Measurements from ENCODE around the gene ANKRD13A.

DNA sequence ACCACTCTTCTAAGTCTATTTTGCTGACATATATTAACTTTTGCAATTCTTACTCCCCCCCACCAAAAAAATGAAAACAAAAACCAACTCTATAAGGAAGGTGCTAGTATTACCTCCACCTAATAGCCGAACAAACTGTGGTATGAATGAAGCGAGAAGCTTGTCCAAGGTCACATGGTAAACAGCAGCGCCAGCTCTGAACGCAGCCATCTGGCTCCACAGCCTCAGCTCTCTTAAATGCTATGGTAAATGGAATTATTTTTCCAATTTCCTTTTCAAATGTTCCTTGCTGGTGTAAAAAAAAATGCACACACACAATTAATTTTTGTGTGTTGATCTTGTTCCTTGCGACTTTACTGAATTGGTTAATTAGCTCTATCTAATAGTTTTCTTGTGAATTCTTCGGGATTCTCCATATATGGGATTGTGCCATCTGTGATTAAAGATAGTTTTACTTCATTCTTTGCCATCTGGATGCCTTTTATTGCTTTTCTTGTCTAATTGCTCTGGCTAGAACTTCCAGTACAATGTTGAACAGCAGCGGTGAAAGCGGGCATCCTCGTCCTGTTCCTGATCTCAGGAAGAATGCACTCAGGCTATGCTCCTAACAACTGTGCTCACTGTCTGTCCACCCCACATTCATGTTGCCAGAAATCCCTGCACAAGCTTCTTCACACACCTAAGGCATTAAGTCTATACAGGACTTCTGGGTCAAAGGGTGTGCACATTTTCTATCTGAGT lies 59.8 kb downstream of the ANKRD13A start:
- TF ChIP-seq, protein P1, sequence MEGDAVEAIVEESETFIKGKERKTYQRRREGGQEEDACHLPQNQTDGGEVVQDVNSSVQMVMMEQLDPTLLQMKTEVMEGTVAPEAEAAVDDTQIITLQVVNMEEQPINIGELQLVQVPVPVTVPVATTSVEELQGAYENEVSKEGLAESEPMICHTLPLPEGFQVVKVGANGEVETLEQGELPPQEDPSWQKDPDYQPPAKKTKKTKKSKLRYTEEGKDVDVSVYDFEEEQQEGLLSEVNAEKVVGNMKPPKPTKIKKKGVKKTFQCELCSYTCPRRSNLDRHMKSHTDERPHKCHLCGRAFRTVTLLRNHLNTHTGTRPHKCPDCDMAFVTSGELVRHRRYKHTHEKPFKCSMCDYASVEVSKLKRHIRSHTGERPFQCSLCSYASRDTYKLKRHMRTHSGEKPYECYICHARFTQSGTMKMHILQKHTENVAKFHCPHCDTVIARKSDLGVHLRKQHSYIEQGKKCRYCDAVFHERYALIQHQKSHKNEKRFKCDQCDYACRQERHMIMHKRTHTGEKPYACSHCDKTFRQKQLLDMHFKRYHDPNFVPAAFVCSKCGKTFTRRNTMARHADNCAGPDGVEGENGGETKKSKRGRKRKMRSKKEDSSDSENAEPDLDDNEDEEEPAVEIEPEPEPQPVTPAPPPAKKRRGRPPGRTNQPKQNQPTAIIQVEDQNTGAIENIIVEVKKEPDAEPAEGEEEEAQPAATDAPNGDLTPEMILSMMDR (IDR thresholded peaks at IDR 0.05), result no peak
- no peak for TF ChIP-seq POLR2A (IDR thresholded peaks at IDR 0.05)
